Mammary epithelial cell (primary cell): ENCODE measurements around the gene KCNN3.

Source experiments
- EZH2 ChIP-seq: IDR thresholded peaks from 2 replicates; pipeline ENCODE4 v1.6.1; 2012; ENCODE audit warnings: low read length, inconsistent platforms, borderline replicate concordance
- TF ChIP-seq, protein P1 (sequence below), 2 donors: IDR thresholded peaks in 1 of 2; conservative IDR thresholded peaks in 1 of 2; 2 replicates each; pipeline ENCODE4 v1.5.1; 2011 to 2012; ENCODE audit warnings: inconsistent platforms in 2 of 2, low read length in 2 of 2, mild to moderate bottlenecking in 2 of 2, control low read depth in 1 of 2, low read depth in 1 of 2; ENCODE audit not compliant: insufficient read depth in 1 of 2; ENCODE audit errors: extremely low read depth in 1 of 2

DNA sequence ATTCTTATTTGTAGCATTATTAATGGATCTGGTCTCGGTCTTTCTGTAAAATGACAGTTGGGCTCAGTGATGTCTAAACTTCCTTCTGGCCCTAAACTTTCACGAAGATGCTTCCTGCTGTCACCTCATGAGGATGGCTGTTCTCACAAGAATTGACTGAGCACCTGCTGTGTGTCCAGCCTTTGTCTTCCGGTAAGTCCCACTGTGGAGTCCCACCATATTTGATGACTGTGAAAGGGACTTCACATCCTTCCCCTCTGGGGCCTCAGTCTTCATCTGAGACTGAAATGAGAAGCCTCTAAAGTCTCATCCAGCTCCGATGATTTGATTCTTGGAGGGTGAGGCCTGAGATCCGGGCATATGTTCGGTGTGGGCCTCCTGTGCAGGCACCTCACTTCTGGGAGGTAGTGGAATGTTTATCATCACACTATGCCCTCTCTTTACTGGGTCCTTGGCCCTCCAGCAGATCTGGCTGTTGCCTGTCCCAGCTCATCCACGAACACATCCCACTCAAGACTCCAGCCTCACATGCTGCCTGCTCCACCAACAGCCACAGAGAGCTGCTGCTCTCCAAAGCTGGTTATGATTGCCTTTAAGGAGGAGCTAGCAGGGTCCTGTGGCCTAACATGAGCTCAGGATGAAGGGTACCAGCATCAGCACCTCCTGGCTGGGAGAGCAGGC lies 95.8 kb downstream of the KCNN3 start:
- TF ChIP-seq, protein P1, sequence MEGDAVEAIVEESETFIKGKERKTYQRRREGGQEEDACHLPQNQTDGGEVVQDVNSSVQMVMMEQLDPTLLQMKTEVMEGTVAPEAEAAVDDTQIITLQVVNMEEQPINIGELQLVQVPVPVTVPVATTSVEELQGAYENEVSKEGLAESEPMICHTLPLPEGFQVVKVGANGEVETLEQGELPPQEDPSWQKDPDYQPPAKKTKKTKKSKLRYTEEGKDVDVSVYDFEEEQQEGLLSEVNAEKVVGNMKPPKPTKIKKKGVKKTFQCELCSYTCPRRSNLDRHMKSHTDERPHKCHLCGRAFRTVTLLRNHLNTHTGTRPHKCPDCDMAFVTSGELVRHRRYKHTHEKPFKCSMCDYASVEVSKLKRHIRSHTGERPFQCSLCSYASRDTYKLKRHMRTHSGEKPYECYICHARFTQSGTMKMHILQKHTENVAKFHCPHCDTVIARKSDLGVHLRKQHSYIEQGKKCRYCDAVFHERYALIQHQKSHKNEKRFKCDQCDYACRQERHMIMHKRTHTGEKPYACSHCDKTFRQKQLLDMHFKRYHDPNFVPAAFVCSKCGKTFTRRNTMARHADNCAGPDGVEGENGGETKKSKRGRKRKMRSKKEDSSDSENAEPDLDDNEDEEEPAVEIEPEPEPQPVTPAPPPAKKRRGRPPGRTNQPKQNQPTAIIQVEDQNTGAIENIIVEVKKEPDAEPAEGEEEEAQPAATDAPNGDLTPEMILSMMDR (conservative IDR thresholded peaks at IDR 0.05 in 1 of 2, IDR thresholded peaks at IDR 0.05 in 1 of 2; ENCODE audit: extremely low read depth in 1 of 2, insufficient read depth in 1 of 2, low read depth in 1 of 2, low read length in 2 of 2), result no peak
- no peak for TF ChIP-seq EZH2
